SW480 (cell line): Measurements from ENCODE around the gene SFXN5.
A peak's percentile ranks its signal among the peaks of the same experiment; 100 is the strongest.

Experiments
- DNase-seq: peaks from one replicate; pipeline ENCODE4 v3.0.0-alpha.2; 2016; ENCODE audit warnings: low spot score

Gene SFXN5

DNA sequence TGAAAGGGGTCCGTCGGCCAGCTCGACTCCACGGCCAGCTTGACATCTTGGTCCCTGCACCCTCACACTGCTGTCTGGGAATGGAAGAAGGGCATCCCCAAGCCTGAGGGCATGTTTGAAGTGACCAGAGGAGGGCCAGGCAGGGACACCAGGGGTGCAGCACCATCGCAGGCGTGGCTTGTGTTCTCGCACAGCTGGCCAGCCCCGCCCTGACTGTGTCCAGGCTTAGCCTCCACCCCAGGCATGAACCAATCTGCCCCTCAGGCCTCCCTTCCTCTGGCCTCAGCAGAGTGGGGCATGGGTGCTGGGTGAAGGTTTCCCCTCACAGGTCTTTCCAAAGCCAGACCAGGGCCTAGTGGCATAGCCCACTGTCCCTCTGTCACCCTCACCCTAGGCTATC, 129.2 kb downstream of the SFXN5 start:
- DNase-seq = no peak

- DNase-seq = no peak
Measured at GRCh38 chr2:72940786-72941185, 130.7 kb downstream of the SFXN5 start.

GRCh38 chr2:72940361-72940760, 131.2 kb downstream of the SFXN5 start:
- no peak for DNase-seq

DNA sequence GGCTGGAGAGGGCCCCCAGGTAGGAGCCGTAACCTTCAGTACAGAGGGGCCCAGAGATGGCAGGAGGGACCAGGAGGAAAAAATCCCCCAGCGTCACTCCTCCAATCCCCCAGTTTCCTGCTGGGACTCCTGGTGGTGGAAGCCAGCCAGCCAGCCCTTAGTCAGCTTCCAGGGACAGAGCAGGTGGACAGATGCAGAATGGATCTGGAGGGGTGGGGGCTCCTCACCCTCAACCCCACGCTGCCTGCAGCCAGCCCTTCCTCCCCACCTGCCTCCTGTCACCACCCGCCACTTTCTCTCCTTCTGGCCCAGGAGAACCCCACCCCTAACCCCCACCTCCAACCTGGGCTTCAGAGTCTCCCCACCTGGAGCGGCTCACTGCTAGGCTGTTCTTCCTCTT, 133.1 kb downstream of the SFXN5 start:
- no peak for DNase-seq

DNA sequence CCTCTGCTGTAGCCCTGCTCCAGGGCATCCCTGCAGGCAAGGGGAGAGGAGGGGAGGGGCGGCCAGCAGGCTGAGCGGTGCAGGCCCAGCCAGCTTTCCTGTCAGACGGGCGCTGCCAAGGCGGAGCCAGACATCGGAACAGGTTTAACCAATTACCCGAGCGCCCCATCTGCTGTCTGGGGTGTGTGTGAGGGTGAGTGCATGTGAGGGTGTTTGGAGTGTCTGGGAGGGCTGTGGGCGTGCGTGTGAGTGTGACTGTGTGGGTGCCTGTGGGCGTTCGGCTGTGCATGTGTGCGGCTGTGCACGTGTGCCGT, 134.2 kb downstream of the SFXN5 start:
- DNase-seq = no peak

DNA sequence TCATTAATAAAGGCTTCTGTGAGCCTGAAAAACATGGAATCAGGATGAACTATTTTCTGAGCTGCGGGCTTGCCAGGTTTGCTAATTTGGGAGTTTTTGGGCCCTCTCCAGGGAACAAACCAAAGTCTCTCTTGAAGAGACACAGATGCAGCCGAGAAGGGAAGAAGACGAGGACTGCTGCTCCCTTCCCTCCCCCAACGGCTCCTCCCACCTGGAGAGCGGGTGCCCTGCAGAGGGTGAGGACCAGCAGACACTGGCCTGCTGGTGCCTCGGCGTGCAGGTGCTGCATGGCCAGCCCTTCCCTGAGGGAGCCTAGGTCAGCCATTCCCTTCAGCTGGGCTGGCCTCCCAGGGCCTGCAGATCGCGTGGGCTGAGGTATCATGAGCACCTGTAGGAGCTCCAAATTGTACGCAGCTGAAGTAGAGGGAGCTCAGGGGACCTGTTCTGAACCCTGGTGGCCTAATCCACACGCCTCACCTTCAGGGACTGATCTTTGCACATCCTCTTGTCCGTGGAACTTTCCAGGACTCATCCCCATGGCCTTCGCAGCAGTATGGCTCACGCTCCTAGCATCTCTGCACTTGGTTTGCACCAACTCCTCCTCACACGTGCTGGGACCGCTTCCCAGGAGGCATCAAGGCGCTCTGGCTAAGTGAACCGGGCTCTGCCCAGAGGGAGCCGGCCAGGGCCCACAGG, 134.7 kb downstream of the SFXN5 start:
- DNase-seq = no peak

- DNase-seq = no peak
Measured at GRCh38 chr2:72935611-72935957, 135.9 kb downstream of the SFXN5 start.

DNA sequence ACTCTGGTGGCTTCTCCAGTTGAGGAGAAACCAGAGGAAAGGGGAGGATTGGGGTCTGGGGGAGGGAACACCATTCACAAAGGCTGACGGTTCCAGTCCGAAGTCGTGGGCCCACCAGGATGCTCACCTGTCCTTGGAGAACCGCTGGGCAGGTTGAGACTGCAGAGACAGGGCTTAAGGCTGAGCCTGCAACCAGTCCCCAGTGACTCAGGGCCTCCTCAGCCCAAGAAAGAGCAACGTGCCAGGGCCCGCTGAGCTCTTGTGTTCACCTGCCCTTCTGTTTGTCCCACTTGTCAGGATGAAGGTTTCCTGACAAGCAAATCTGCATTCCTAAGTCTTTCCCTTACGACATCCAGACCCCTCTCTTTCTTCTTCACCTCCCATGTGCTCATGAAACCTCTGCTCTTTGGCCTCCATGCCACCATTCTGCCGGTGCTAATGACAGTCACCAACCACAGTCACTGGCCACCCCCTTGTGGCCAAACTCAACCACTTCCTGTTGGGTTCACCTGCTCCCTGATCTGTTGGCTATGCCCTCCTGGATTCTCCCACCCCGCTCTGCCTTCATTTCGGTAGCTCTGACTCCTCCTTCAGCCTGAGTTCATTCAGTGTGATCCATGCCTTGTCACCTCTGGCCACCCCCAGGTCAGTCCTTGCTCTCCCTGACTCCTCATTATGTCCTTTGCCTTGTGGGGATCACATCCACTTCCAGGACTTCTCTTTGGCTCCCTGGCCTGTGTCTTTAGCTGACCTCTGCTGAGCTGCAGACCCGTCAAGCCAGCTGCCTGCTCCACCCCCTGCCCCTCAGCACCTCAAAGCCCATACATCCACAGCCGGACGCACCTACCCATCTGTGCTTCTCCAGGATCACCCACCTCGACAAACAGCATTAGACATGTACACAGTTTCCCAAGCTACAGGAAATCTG, 136.6 kb downstream of the SFXN5 start:
- DNase-seq = peak; percentile 73

DNA sequence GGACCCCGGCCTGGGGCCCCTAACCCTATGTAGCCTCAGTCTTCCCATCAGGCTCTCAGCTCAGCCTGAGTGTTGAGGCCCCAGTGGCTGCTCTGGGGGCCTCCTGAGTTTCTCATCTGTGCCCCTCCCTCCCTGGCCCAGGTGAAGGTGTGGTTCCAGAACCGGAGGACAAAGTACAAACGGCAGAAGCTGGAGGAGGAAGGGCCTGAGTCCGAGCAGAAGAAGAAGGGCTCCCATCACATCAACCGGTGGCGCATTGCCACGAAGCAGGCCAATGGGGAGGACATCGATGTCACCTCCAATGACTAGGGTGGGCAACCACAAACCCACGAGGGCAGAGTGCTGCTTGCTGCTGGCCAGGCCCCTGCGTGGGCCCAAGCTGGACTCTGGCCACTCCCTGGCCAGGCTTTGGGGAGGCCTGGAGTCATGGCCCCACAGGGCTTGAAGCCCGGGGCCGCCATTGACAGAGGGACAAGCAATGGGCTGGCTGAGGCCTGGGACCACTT, 137.8 kb downstream of the SFXN5 start:
- DNase-seq = no peak

DNA sequence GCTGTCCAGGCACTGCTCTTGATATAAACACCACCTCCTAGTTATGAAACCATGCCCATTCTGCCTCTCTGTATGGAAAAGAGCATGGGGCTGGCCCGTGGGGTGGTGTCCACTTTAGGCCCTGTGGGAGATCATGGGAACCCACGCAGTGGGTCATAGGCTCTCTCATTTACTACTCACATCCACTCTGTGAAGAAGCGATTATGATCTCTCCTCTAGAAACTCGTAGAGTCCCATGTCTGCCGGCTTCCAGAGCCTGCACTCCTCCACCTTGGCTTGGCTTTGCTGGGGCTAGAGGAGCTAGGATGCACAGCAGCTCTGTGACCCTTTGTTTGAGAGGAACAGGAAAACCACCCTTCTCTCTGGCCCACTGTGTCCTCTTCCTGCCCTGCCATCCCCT, 138.3 kb downstream of the SFXN5 start:
- DNase-seq = no peak

- no peak for DNase-seq
Measured at GRCh38 chr2:72932805-72933204, 138.7 kb downstream of the SFXN5 start.

- DNase-seq = no peak
Measured at GRCh38 chr2:72932045-72932740, 139.3 kb downstream of the SFXN5 start.

DNA sequence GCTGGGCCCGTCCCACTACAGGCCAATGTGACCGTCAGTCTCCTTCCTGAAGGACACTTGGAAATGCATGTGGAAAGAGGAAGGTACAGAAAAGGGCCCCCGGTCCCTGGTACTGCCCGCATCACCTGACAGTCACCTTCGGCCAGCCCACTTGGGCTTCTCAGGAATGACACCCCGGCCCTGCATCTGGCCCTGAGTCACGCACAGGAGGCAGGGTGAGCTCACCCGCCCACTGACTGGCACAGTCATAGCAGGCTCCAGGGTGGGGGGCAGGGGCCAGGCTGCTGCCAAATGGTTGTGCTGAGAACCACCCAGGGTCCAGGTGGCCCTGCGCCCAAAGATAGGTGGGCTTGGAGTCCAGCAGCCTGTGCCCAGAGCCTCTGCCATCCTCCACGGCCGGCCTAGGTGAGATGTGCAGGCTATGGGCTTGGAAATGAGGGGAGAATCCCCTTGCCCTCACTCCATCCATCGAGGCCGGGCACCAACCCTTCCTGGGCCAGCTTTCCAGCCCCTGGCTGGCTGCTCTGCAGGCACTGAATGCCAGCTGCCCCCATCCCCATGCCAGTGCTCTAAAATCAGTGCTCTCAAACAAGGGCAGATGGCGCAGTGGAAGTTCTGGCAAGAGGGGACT, 140.1 kb downstream of the SFXN5 start:
- no peak for DNase-seq

- DNase-seq = no peak
Measured at GRCh38 chr2:72929010-72929409, 142.5 kb downstream of the SFXN5 start.

DNA sequence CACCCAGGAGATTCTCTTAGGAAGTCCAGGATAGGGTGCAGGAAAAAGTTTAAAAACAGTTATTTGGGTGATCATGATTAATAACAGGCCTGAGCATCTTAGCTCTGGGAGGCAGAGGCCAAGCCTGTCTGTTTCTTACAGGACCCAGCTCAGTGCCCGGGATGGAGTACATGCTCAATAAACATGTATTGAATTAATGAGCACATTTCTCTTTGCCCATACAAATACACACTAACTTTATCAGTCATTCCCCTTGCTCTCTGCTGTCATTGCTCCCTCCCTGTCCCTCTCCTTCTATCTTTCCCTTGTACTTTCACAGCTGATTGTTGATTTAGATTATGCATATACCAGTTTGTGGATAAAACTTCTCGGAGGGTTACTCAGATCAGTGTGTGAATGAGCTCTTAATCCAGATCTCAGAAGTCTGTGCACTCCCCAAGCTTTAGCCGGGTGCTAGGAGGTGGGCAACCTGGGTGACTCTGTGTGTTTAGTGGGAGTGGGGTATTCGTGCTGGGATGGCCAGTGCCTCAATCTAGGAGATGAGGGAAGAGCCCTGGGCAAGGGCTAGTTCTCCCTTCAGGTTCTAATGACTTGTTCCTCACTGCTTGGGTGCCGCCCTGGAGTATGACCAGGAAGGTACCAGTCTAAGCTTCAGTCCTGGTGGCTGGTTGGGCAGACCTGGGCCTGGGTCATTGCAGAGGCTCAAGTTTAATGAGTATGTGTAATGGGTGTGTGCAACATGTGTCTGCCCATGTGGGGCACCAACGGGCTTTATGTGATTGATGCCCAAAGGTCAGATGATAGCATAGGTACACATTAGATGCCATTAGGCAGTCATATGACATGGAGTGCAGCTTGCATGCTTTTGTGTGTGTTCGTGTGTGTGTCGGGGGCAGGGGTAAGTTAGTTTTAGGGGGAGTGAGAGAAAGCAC, 143.6 kb downstream of the SFXN5 start:
- no peak for DNase-seq

DNA sequence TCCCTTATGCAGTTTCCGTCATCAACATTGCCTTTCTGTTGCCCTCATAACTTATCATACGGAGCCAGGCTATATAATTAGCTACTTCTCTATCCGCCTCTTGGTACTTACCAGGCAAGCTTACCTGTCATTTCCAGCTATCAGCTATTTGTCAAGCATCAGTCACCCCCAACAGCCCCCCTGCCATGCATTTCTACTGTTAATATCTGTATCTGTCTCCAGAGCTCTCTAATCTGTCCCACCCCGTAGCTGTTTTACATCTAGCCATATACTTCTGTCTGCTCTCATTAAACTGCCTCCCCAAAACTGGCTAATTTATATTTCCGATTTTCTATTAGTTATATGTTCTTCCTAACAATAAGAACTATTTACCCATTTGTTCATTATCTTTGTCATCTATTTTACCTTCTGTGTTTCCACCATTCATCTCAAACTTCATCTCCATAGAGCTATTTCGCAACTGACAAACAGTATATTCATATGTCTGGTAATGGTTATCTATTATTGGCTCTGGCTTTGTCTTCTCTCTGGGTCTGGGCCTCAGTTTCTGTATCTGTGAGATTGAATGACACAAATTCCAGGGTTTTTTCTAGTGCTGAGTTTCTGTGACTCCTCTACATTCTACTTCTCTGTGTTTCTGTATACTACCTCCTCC, 144.6 kb downstream of the SFXN5 start:
- no peak for DNase-seq

GRCh38 chr2:72926368-72926767, 145.1 kb downstream of the SFXN5 start:
- no peak for DNase-seq

- no peak for DNase-seq
Measured at GRCh38 chr2:72925328-72925943, 146.1 kb downstream of the SFXN5 start.

DNA sequence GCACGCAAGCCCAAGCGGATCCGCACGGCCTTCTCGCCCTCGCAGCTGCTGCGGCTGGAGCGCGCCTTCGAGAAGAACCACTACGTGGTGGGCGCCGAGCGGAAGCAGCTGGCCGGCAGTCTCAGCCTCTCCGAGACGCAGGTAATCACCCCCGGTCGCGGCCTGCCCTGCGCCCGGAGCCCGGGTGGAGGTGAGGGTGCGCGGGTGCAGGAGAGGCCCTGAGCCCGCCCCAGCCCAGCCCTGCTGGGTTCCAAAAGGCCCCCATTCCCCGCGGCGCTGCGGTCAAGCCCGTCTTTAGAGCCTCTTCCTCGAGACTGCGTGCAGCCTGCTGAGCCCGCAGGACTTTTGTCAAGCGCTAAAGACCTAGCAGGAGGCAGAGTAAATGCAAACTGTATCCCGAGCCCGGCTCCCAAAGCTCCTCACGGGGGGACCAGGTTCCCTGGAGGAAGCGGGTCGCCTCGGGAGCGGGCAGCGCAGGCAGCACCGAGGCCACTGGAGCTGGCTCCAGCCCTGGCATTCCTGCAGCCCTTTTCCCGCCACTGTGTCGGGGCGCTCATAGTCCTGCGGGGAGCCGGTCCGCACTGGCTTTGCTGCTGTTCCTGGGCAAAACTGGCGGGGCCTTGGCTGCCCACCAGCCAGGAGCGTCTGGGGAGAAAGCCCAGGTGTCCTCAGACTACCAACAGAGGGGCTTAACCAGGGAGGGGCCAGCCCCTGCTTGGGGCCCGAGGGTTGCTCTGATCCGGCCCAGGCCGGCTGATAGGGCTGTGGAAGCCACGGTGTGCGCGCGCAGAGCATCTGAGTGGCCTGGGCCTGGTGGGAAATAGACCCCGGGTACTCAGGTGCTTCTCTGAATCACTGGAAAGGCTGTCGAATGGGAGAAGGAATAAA, 146.9 kb downstream of the SFXN5 start:
- DNase-seq = no peak
